ENCODE data around the gene KCND2. TPM values are rescaled to one million over a fixed set of nuclear protein-coding genes. Genes with fewer than 3 reads are reported as not detected.

Gene KCND2
- total and polyA plus RNA-seq, 2 experiments from 2014 or later: 0.45 to 2.2 TPM

DNA sequence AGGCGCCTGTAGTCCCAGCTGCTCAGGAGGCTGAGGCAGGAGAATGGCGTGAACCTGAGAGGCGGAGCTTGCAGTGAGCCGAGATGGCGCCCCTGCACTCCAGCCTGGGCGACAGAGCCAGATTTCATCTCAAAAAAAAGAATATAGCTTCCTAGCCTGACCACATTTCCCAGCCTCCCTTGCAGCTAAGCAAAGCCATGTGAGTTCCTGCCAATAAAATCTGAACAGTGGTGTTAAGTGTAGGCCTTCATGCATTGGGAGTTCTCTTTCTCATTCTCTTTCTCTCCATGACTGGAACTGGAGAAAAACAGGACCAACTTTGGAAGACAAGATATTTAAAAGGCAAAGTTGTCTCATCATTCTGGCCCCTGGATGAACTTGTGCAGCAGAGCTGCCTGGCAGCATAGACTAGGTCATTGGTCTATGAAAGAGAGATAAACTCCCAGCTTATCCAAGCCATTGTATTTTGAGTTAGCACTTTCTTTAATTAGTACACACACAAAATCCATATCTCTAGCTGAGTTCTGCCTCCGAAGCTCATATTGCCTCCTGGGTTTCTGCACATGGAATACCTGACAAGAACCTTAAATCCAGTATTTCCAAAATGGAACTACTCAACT is 524.2 kb downstream of the KCND2 start:
- H3K4me3 ChIP-seq: no peak overlapping the region
- TF ChIP-seq, protein P1, sequence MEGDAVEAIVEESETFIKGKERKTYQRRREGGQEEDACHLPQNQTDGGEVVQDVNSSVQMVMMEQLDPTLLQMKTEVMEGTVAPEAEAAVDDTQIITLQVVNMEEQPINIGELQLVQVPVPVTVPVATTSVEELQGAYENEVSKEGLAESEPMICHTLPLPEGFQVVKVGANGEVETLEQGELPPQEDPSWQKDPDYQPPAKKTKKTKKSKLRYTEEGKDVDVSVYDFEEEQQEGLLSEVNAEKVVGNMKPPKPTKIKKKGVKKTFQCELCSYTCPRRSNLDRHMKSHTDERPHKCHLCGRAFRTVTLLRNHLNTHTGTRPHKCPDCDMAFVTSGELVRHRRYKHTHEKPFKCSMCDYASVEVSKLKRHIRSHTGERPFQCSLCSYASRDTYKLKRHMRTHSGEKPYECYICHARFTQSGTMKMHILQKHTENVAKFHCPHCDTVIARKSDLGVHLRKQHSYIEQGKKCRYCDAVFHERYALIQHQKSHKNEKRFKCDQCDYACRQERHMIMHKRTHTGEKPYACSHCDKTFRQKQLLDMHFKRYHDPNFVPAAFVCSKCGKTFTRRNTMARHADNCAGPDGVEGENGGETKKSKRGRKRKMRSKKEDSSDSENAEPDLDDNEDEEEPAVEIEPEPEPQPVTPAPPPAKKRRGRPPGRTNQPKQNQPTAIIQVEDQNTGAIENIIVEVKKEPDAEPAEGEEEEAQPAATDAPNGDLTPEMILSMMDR (IDR thresholded peaks at IDR 0.05; ENCODE audit: low read depth, low read length): no peak

DNA sequence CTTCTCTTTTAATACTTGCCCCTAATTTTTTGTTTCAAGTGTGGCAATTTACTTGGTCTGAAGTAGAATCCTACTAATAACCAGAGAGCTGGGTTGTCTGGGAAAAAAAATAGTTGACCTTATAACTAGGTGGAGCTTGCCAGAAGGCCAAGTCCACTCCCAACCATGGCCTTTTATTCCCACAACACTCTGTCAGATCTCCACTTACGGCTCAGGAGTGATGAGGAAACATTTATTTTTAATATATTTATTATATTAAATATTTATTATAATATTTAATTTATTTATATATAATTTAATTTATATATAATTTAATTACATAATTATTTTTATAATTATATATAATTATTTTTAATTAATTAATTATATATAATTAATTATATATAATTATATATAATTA is 526.2 kb downstream of the KCND2 start:
- Histone ChIP-seq H3K9me3 (ENCODE audit: low read depth) (no peaks in the 10 kb centered on the region), H3K36me3 (no peaks in the 10 kb centered on the region), H3K27ac (no peak overlapping the region), H3K4me1 (ENCODE audit: low read depth) (no peaks in the 10 kb centered on the region), H3K4me3 (no peak overlapping the region), H3K27me3 (no peaks in the 10 kb centered on the region)
- no peak for DNase-seq (ENCODE audit: low read depth in 1 of 2, low spot score in 1 of 2)
- TF ChIP-seq, protein P1 (IDR thresholded peaks at IDR 0.05; ENCODE audit: low read depth, low read length): no peak

More for the DNA sequence above, 524.2 kb downstream of the KCND2 start:
- Histone ChIP-seq H3K4me1 (ENCODE audit: low read depth) (no peaks in the 10 kb centered on the region), H3K27me3 (no peaks in the 10 kb centered on the region), H3K9me3 (ENCODE audit: low read depth) (no peaks in the 10 kb centered on the region), H3K27ac (no peak overlapping the region), H3K36me3 (no peaks in the 10 kb centered on the region)
- no peak for DNase-seq (ENCODE audit: low read depth in 1 of 2, low spot score in 1 of 2)
